AG04450 (cell line): ENCODE results near the gene S100A2. TPM values are rescaled to one million over a fixed set of nuclear protein-coding genes. Genes with fewer than 3 reads are reported as not detected.

Source experiments
- CTCF ChIA-PET: fragments of 300-600, 350-600 bp; formaldehyde crosslinking; extraction: SDS; loops from one replicate; lab custom pipeline; 2022; ENCODE audit warnings: antibody characterized with exemption, inconsistent platforms; lab: Charles Lee
- POLR2A ChIA-PET: fragments of 350-600 bp; formaldehyde crosslinking; extraction: SDS; loops from one replicate; lab custom pipeline; 2021; ENCODE audit warnings: antibody characterized with exemption, inconsistent platforms; lab: Yijun Ruan, JAX
- DNase-seq: peaks from one replicate; pipeline ENCODE4 v3.0.0-alpha.2; 2011; ENCODE audit warnings: low read depth, low spot score
- H3K27ac ChIP-seq: one replicate; pipeline ENCODE4 v1.5.1; 2012; ENCODE audit warnings: low read depth, low read length, control low read depth
- H3K27me3 ChIP-seq: one replicate; pipeline ENCODE4 v1.6.0; 2012; ENCODE audit warnings: low read length; ENCODE audit not compliant: control insufficient read depth, insufficient read depth
- H3K4me3 ChIP-seq: 2 replicates; pipeline ENCODE4 v1.5.1; 2011; ENCODE audit warnings: mild to moderate bottlenecking, low read depth, low read length, control low read depth
- H3K9me3 ChIP-seq: 2 replicates; pipeline ENCODE4 v1.5.1; 2012; ENCODE audit warnings: low read length; ENCODE audit not compliant: control insufficient read depth, insufficient read depth
- CTCF ChIP-seq: IDR thresholded peaks from 2 replicates; pipeline ENCODE4 v1.5.1; 2011; ENCODE audit warnings: low read depth, low read length, control low read depth, inconsistent platforms
- polyA minus RNA-seq: library from RNA; depleted of rRNA, polyadenylated mRNA; stranded (reverse); fragments of >200 nt; gene quantifications from 2 replicates; pipeline ENCODE4 v1.2.3, GENCODE V29; 2011; rRNA and poly(A)+ RNA removed
- polyA plus RNA-seq: library from polyadenylated mRNA; depleted of rRNA; stranded (reverse); fragments of >200 nt; gene quantifications from 2 replicates; pipeline ENCODE4 v1.2.3, GENCODE V29; 2011; rRNA removed

S100A2 gene
- polyA plus RNA-seq: 3.9 and 5.2 TPM in 2 replicates
- polyA minus RNA-seq: 1.3 and 3.0 TPM in 2 replicates

DNA sequence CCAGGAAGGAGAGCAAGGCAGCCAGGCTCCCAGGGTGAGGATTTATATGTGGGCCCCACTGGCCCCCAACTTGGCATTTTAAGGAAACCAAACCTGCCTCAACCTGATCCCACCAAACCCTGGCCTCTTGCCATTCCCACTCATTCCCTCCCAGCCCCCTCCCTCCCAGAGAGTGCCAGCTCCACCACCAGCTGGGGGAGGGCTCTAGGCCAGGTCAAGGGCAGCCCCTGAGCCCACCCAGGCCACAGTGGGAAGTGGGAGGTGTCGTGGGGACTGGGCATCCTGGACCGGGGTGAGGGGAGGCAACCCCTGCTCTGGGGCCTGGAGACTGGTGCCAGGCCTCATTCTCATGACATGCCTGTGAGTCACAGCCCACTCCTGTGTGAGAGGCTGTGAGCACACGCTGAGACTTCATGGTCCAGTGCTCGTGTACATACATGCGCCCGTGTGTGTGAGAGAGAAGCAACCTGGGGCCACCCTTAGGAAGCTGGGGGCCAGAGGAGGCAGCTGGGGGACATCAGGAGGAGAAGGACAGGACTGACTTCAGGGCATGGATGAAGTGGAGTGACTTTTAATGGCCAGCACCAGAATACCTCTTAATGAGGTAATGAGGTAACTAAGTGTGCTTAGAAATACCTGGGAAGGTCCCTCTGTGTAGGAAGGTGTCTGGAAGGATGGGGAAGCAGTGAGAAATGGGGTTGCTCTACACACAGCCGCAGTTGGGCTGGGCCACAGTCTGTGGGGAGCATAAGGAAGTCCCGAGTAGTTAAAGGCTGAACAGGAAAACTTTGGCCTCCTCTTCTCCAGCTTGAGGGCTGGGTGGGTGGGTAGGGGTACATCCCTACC, at the start of gene S100A2:
Gene S100A2, minus strand, starts transcription at position 316 of the 846 bp plus-strand sequence. CDS start 1,967 bp downstream, outside the sequence.
- Histone ChIP-seq H3K27ac (peak within 1 kb of the TSS; percentile 100), H3K9me3 (no peaks in the 10 kb centered on the region), H3K27me3 (no peaks in the 10 kb centered on the region), H3K4me3 (peak within 1 kb of the TSS; percentile 25; the same call in 1 of the 2 replicates)
- ChIA-PET CTCF (interaction anchor here (0.5 to 1.8 kb wide), 6 partner anchors 22 to 213 kb away, joined by 3 to 34 read pairs (median 5); no protein-coding TSS in a partner anchor), POLR2A (interaction anchor here (0.7 to 4.1 kb wide), 13 partner anchors 14 to 425 kb away, joined by 3 to 76 read pairs (median 4); partner anchors contain the start of genes CHTOP, RPS27, S100A13 and S100A16)
- DNase-seq: peak; percentile 83
- TF ChIP-seq CTCF: no peak

GRCh38 chr1:153615406-153615805, 49.8 kb upstream of the S100A2 start:
- H3K27me3 ChIP-seq: no peaks in the 10 kb centered on the region
- POLR2A ChIA-PET: interaction anchor here (0.8 to 5.4 kb wide), 3 partner anchors 12 to 109 kb away, joined by 3 to 45 read pairs (median 18); partner anchors contain the start of genes CHTOP, S100A1 and S100A13
- CTCF ChIA-PET: interaction anchor here (0.8 to 9.3 kb wide), 5 partner anchors 13 to 105 kb away, joined by 3 to 80 read pairs (median 10); partner anchors contain the start of genes S100A1 and S100A13
- H3K27ac ChIP-seq: no peak overlapping the region
- TF ChIP-seq CTCF: no peak
- no peak overlapping the region for H3K4me3 ChIP-seq
- DNase-seq: no peak
- no peaks in the 10 kb centered on the region; the same call in 1 of the 2 replicates for H3K9me3 ChIP-seq

DNA sequence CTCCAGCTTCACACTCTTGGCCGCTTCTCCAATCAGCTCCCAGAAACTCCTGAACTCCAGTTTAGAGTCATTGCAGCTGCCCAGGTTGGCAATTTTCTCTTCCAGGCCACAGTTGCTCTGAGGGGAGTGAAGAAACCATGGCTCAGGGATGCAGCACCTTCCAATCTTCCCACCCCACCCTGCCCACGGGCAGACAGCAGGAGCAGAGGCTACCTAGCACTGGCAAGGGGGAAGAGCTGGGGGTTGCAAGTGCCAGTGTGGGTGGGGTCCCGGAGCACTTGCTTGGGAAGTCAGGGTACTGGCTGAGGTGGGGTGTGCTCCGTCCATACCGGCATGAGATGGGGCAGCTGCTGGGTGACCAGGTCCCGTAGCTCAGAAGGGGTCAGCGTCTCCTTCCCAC, 49.3 kb upstream of the S100A2 start:
- Histone ChIP-seq H3K27me3 (no peaks in the 10 kb centered on the region), H3K4me3 (no peak overlapping the region), H3K27ac (no peak overlapping the region), H3K9me3 (no peaks in the 10 kb centered on the region; the same call in 1 of the 2 replicates)
- ChIA-PET POLR2A (interaction anchor here (0.5 to 5.4 kb wide), 3 partner anchors 12 to 52 kb away, joined by 4 to 45 read pairs (median 18); partner anchors contain the start of genes CHTOP, S100A1 and S100A13), CTCF (interaction anchor here (0.9 to 9.3 kb wide), 6 partner anchors 13 to 104 kb away, joined by 3 to 80 read pairs (median 8); partner anchors contain the start of genes S100A1 and S100A13)
- no peak for TF ChIP-seq CTCF
- no peak for DNase-seq

GRCh38 chr1:153614189-153614900, 48.7 kb upstream of the S100A2 start:
- DNase-seq: no peak
- POLR2A ChIA-PET: interaction anchor here (0.5 to 5.4 kb wide), 4 partner anchors 13 to 52 kb away, joined by 3 to 45 read pairs (median 11); partner anchors contain the start of genes CHTOP, S100A1 and S100A13
- CTCF ChIA-PET: interaction anchor here (0.9 to 9.3 kb wide), 6 partner anchors 14 to 103 kb away, joined by 3 to 80 read pairs (median 8); partner anchors contain the start of genes S100A1 and S100A13
- Histone ChIP-seq H3K9me3 (no peaks in the 10 kb centered on the region), H3K27ac (no peak overlapping the region), H3K27me3 (no peaks in the 10 kb centered on the region), H3K4me3 (no peak overlapping the region)
- peak; percentile 20; the same call in 1 of the 2 replicates for TF ChIP-seq CTCF
